ENCODE data around the gene NUP50.

The NUP50 gene

GRCh38 chr22:45233827-45234226 is 70.1 kb downstream of the NUP50 start:
- Histone ChIP-seq H3K27me3 (no peaks in the 10 kb centered on the region), H3K4me1 (ENCODE audit: control insufficient read depth in 1 of 2, insufficient read depth in 1 of 2, low read depth in 1 of 2, low read length in 1 of 2) (peaks cover 79 to 83% of the 10 kb centered on the region in 2 experiments), H3K4me3 (ENCODE audit: low read depth in 1 of 2, low read length in 1 of 2) (no peak overlapping the region), H3K36me3 (peaks cover 8% of the 10 kb centered on the region), H3K27ac (peak overlapping the region; percentile 76), H3K9me3 (no peaks in the 10 kb centered on the region)
- no peak for TF ChIP-seq CTCF (IDR thresholded peaks at IDR 0.05)

- Histone ChIP-seq H3K4me1 (ENCODE audit: control insufficient read depth in 1 of 2, insufficient read depth in 1 of 2, low read depth in 1 of 2, low read length in 1 of 2) (peaks cover 80 to 86% of the 10 kb centered on the region in 2 experiments), H3K4me3 (ENCODE audit: low read depth in 1 of 2, low read length in 1 of 2) (peak overlapping the region; percentile 39 to 55), H3K9me3 (no peaks in the 10 kb centered on the region), H3K27ac (peak overlapping the region; percentile 76), H3K36me3 (peaks cover 10% of the 10 kb centered on the region), H3K27me3 (no peaks in the 10 kb centered on the region)
- TF ChIP-seq CTCF (IDR thresholded peaks at IDR 0.05) = no peak
Measured at GRCh38 chr22:45235101-45235777, 71.5 kb downstream of the NUP50 start.

- no peak for TF ChIP-seq CTCF (IDR thresholded peaks at IDR 0.05)
- peak overlapping the region; percentile 76 for H3K27ac ChIP-seq
- peak overlapping the region; percentile 39 to 55 for H3K4me3 ChIP-seq (ENCODE audit: low read depth in 1 of 2, low read length in 1 of 2)
- peaks cover 10% of the 10 kb centered on the region for H3K36me3 ChIP-seq
- peaks cover 74 to 82% of the 10 kb centered on the region in 2 experiments for H3K4me1 ChIP-seq (ENCODE audit: control insufficient read depth in 1 of 2, insufficient read depth in 1 of 2, low read depth in 1 of 2, low read length in 1 of 2)
- no peaks in the 10 kb centered on the region for H3K27me3 ChIP-seq
- no peaks in the 10 kb centered on the region for H3K9me3 ChIP-seq
Measured at GRCh38 chr22:45235851-45236342, 72.2 kb downstream of the NUP50 start.

- Histone ChIP-seq H3K36me3 (peaks cover 10% of the 10 kb centered on the region), H3K27me3 (no peaks in the 10 kb centered on the region), H3K27ac (peak overlapping the region; percentile 76), H3K9me3 (no peaks in the 10 kb centered on the region), H3K4me1 (ENCODE audit: control insufficient read depth in 1 of 2, insufficient read depth in 1 of 2, low read depth in 1 of 2, low read length in 1 of 2) (peaks cover 74 to 81% of the 10 kb centered on the region in 2 experiments), H3K4me3 (ENCODE audit: low read depth in 1 of 2, low read length in 1 of 2) (no peak overlapping the region)
- no peak for TF ChIP-seq CTCF (IDR thresholded peaks at IDR 0.05)
Measured at GRCh38 chr22:45237065-45237990, 73.6 kb downstream of the NUP50 start.
